ENCODE data around the gene PSMB5. TPM values are rescaled to one million over a fixed set of nuclear protein-coding genes. Genes with fewer than 3 reads are reported as not detected.

PSMB5 gene
- total and polyA plus RNA-seq, 2 of the 13 experiments (the other 11 are each of a cell fraction or from before 2014, with no cell fraction given): 705 to 871 TPM

DNA sequence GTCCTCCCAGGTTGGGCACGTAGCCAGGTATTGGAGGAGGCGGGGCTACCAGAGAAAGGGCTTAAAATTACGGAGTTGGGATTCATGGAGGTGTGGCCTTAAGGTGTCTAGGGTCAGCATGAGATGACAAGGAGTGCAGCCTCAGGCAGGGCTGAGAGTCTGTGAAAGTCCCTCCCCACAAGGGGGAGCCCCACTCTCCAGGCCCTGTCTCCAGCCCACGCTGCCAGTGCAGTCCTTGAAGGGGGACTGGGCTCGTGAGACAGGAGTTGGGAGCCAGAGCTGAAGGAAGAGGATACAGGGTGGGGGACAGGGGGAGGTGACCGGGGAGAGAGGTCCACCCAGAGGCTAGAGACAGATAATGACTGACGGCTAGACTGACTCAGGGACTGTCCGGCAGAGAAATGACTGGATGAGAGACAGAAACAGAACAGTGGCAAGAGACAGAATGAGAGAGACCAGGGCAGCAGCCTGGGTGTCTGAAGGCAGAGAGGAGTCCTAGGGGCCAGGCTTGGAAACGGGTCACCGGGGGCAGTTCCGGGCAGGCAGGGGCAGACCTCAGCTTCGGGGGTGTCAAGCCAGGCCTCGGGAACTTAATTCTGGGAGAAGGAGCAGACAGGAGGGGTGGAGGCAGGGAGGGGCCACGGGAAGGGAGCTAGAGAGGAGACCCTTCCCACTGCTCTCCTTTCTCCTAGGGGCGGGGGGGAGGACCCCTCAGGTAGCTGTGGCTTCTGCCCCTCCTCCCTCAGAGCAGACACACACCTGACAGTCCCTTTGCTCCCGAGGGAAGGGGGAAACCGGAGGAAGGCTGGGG, 21.6 kb upstream of the PSMB5 start (continued):
- TF ChIP-seq, protein P1, sequence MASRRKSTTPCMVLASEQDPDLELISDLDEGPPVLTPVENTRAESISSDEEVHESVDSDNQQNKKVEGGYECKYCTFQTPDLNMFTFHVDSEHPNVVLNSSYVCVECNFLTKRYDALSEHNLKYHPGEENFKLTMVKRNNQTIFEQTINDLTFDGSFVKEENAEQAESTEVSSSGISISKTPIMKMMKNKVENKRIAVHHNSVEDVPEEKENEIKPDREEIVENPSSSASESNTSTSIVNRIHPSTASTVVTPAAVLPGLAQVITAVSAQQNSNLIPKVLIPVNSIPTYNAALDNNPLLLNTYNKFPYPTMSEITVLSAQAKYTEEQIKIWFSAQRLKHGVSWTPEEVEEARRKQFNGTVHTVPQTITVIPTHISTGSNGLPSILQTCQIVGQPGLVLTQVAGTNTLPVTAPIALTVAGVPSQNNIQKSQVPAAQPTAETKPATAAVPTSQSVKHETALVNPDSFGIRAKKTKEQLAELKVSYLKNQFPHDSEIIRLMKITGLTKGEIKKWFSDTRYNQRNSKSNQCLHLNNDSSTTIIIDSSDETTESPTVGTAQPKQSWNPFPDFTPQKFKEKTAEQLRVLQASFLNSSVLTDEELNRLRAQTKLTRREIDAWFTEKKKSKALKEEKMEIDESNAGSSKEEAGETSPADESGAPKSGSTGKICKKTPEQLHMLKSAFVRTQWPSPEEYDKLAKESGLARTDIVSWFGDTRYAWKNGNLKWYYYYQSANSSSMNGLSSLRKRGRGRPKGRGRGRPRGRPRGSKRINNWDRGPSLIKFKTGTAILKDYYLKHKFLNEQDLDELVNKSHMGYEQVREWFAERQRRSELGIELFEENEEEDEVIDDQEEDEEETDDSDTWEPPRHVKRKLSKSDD (CRISPR knock-in tag; IDR thresholded peaks at IDR 0.05; ENCODE audit: low read depth): no peak
- TF ChIP-seq PRMT3 (CRISPR knock-in tag; IDR thresholded peaks at IDR 0.05; ENCODE audit: borderline replicate concordance, low read depth) (peak; percentile 80), HOXA5 (CRISPR knock-in tag; IDR thresholded peaks at IDR 0.05) (peak; percentile 63; the same call in 1 of the 2 replicates), ZFX (CRISPR knock-in tag; IDR thresholded peaks at IDR 0.05; ENCODE audit: low read depth) (peak; percentile 77), CBX5 (CRISPR knock-in tag; IDR thresholded peaks at IDR 0.05; ENCODE audit: borderline replicate concordance) (peak; percentile 91), GPN1 (CRISPR knock-in tag; IDR thresholded peaks at IDR 0.05; ENCODE audit: borderline replicate concordance) (no peak), SMAD3 (CRISPR knock-in tag; IDR thresholded peaks at IDR 0.05) (peak; percentile 79; the same call in 1 of the 2 replicates), ZNF264 (CRISPR knock-in tag; IDR thresholded peaks at IDR 0.05) (no peak), ZNF775 (CRISPR knock-in tag; IDR thresholded peaks at IDR 0.05; ENCODE audit: borderline replicate concordance) (no peak), SIN3B (IDR thresholded peaks at IDR 0.05; ENCODE audit: low read length) (no peak), TAF1 (CRISPR knock-in tag; IDR thresholded peaks at IDR 0.05) (peak; percentile 44; the same call in 1 of the 2 replicates), SMC3 (IDR thresholded peaks at IDR 0.05; ENCODE audit: low read length) (peak; percentile 59), ZNF780A (CRISPR knock-in tag; IDR thresholded peaks at IDR 0.05) (no peak)
- TF ChIP-seq, protein P2, sequence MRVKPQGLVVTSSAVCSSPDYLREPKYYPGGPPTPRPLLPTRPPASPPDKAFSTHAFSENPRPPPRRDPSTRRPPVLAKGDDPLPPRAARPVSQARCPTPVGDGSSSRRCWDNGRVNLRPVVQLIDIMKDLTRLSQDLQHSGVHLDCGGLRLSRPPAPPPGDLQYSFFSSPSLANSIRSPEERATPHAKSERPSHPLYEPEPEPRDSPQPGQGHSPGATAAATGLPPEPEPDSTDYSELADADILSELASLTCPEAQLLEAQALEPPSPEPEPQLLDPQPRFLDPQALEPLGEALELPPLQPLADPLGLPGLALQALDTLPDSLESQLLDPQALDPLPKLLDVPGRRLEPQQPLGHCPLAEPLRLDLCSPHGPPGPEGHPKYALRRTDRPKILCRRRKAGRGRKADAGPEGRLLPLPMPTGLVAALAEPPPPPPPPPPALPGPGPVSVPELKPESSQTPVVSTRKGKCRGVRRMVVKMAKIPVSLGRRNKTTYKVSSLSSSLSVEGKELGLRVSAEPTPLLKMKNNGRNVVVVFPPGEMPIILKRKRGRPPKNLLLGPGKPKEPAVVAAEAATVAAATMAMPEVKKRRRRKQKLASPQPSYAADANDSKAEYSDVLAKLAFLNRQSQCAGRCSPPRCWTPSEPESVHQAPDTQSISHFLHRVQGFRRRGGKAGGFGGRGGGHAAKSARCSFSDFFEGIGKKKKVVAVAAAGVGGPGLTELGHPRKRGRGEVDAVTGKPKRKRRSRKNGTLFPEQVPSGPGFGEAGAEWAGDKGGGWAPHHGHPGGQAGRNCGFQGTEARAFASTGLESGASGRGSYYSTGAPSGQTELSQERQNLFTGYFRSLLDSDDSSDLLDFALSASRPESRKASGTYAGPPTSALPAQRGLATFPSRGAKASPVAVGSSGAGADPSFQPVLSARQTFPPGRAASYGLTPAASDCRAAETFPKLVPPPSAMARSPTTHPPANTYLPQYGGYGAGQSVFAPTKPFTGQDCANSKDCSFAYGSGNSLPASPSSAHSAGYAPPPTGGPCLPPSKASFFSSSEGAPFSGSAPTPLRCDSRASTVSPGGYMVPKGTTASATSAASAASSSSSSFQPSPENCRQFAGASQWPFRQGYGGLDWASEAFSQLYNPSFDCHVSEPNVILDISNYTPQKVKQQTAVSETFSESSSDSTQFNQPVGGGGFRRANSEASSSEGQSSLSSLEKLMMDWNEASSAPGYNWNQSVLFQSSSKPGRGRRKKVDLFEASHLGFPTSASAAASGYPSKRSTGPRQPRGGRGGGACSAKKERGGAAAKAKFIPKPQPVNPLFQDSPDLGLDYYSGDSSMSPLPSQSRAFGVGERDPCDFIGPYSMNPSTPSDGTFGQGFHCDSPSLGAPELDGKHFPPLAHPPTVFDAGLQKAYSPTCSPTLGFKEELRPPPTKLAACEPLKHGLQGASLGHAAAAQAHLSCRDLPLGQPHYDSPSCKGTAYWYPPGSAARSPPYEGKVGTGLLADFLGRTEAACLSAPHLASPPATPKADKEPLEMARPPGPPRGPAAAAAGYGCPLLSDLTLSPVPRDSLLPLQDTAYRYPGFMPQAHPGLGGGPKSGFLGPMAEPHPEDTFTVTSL (CRISPR knock-in tag; IDR thresholded peaks at IDR 0.05; ENCODE audit: borderline replicate concordance): no peak
- TF ChIP-seq, protein P3, sequence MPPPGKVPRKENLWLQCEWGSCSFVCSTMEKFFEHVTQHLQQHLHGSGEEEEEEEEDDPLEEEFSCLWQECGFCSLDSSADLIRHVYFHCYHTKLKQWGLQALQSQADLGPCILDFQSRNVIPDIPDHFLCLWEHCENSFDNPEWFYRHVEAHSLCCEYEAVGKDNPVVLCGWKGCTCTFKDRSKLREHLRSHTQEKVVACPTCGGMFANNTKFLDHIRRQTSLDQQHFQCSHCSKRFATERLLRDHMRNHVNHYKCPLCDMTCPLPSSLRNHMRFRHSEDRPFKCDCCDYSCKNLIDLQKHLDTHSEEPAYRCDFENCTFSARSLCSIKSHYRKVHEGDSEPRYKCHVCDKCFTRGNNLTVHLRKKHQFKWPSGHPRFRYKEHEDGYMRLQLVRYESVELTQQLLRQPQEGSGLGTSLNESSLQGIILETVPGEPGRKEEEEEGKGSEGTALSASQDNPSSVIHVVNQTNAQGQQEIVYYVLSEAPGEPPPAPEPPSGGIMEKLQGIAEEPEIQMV (CRISPR knock-in tag; IDR thresholded peaks at IDR 0.05; ENCODE audit: low read depth): 0 out of 2 replicates have a peak, but pooled peaks have one; percentile 17
- TF ChIP-seq, protein P4, sequence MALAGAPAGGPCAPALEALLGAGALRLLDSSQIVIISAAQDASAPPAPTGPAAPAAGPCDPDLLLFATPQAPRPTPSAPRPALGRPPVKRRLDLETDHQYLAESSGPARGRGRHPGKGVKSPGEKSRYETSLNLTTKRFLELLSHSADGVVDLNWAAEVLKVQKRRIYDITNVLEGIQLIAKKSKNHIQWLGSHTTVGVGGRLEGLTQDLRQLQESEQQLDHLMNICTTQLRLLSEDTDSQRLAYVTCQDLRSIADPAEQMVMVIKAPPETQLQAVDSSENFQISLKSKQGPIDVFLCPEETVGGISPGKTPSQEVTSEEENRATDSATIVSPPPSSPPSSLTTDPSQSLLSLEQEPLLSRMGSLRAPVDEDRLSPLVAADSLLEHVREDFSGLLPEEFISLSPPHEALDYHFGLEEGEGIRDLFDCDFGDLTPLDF (CRISPR knock-in tag; IDR thresholded peaks at IDR 0.05): no peak
